Cardiac fibroblast (primary cell): ENCODE results near the gene DBNDD2.

Experiments
- DNase-seq, 2 donors: peaks; one replicate each; pipeline versions ENCODE4 v3.0.0 to v3.0.0-alpha.2; 2010; ENCODE audit warnings: low read depth in 2 of 2
- H3K4me3 ChIP-seq, 2 donors: replicated peaks in 1 of 2; 1 replicate in 1 of 2; 2 replicates in 1 of 2; pipeline ENCODE4 v1.5.1; 2011; ENCODE audit warnings: low read depth in 2 of 2, low read length in 2 of 2, mild to moderate bottlenecking in 2 of 2, moderate library complexity in 1 of 2
- CTCF ChIP-seq: IDR thresholded peaks from one replicate; pipeline ENCODE4 v1.5.1; 2011; ENCODE audit warnings: low read depth, mild to moderate bottlenecking, low read length, inconsistent platforms

The DBNDD2 gene

GRCh38 chr20:45363611-45364492 lies 44.2 kb upstream of the DBNDD2 start:
- DNase-seq, result no peak
- no peak for TF ChIP-seq CTCF
- H3K4me3 ChIP-seq, result peak overlapping the region; percentile 88 to 90

- no peak for DNase-seq
- no peak for TF ChIP-seq CTCF
- no peak overlapping the region for H3K4me3 ChIP-seq
Observed at GRCh38 chr20:45365444-45365970, 42.6 kb upstream of the DBNDD2 start.

GRCh38 chr20:45366192-45366591 lies 41.9 kb upstream of the DBNDD2 start:
- no peak for TF ChIP-seq CTCF
- DNase-seq, result no peak
- no peak overlapping the region for H3K4me3 ChIP-seq

- H3K4me3 ChIP-seq, result no peak overlapping the region
- no peak for DNase-seq
Observed at GRCh38 chr20:45366631-45367030, 41.5 kb upstream of the DBNDD2 start.

GRCh38 chr20:45367126-45367525 lies 41.0 kb upstream of the DBNDD2 start:
- no peak overlapping the region for H3K4me3 ChIP-seq
- no peak for TF ChIP-seq CTCF
- no peak for DNase-seq

More at GRCh38 chr20:45366631-45367030, 41.5 kb upstream of the DBNDD2 start:
- TF ChIP-seq CTCF, result no peak

- no peak for TF ChIP-seq CTCF
- H3K4me3 ChIP-seq, result no peak overlapping the region
- DNase-seq, result no peak
Observed at GRCh38 chr20:45368221-45368980, 39.7 kb upstream of the DBNDD2 start.
